ENCODE results near the gene USF3. TPM values are rescaled to one million over a fixed set of nuclear protein-coding genes. Genes with fewer than 3 reads are reported as not detected.

The USF3 gene
- total RNA-seq, 2 donors from 2014 or later = 22.2 to 25.3 TPM

- H3K27me3 ChIP-seq (replicated peaks; ENCODE audit: insufficient read depth) = no peaks in the 10 kb centered on the region
- H3K27ac ChIP-seq = no peak overlapping the region
- no peaks in the 10 kb centered on the region for H3K9me3 ChIP-seq
- H3K36me3 ChIP-seq = no peaks in the 10 kb centered on the region
- no peak for DNase-seq (ENCODE audit: low spot score)
- no peak overlapping the region for H3K4me3 ChIP-seq
- TF ChIP-seq CTCF (IDR thresholded peaks at IDR 0.05) = no peak
- WGBS = 100% methylated on average over 2 of the region's 2 CpGs
- intact Hi-C loops (cut with DNase I) = no loop called here
- H3K4me1 ChIP-seq (replicated peaks) = no peaks in the 10 kb centered on the region
Measured at GRCh38 chr3:113728661-113729060, 32.2 kb upstream of the USF3 start.

GRCh38 chr3:113721636-113722035 lies 25.2 kb upstream of the USF3 start:
- H3K4me3 ChIP-seq = no peak overlapping the region
- intact Hi-C loops (cut with DNase I) = no loop called here
- H3K9me3 ChIP-seq = no peaks in the 10 kb centered on the region
- WGBS = 80% methylated on average over 3 of the region's 3 CpGs
- H3K27ac ChIP-seq = no peak overlapping the region
- no peaks in the 10 kb centered on the region for H3K4me1 ChIP-seq (replicated peaks)
- TF ChIP-seq POLR2A (IDR thresholded peaks at IDR 0.05) (no peak), POLR2AphosphoS5 (IDR thresholded peaks at IDR 0.05) (no peak), CTCF (IDR thresholded peaks at IDR 0.05) (no peak)
- no peak for DNase-seq (ENCODE audit: low spot score)
- H3K27me3 ChIP-seq (replicated peaks; ENCODE audit: insufficient read depth) = no peaks in the 10 kb centered on the region
- H3K36me3 ChIP-seq = no peaks in the 10 kb centered on the region

- 63% methylated on average over 2 of the region's 2 CpGs for WGBS
- no peaks in the 10 kb centered on the region for H3K9me3 ChIP-seq
- no peak overlapping the region for H3K4me3 ChIP-seq
- TF ChIP-seq CTCF (IDR thresholded peaks at IDR 0.05) (no peak), POLR2A (IDR thresholded peaks at IDR 0.05) (no peak), POLR2AphosphoS5 (IDR thresholded peaks at IDR 0.05) (no peak)
- intact Hi-C loops (cut with DNase I) = no loop called here
- H3K27ac ChIP-seq = no peak overlapping the region
- H3K27me3 ChIP-seq (replicated peaks; ENCODE audit: insufficient read depth) = no peaks in the 10 kb centered on the region
- no peaks in the 10 kb centered on the region for H3K36me3 ChIP-seq
- H3K4me1 ChIP-seq (replicated peaks) = no peaks in the 10 kb centered on the region
- no peak for DNase-seq (ENCODE audit: low spot score)
Measured at GRCh38 chr3:113719758-113720157, 23.3 kb upstream of the USF3 start.

- Histone ChIP-seq H3K36me3 (no peaks in the 10 kb centered on the region), H3K27ac (no peak overlapping the region), H3K9me3 (no peaks in the 10 kb centered on the region), H3K4me1 (replicated peaks) (no peaks in the 10 kb centered on the region), H3K27me3 (replicated peaks; ENCODE audit: insufficient read depth) (no peaks in the 10 kb centered on the region), H3K4me3 (no peak overlapping the region)
- no peak for TF ChIP-seq POLR2AphosphoS5 (IDR thresholded peaks at IDR 0.05)
- 86% methylated on average over 1 of the region's 1 CpG for WGBS
- no peak for DNase-seq (ENCODE audit: low spot score)
- intact Hi-C loops (cut with DNase I) = no loop called here
Measured at GRCh38 chr3:113719294-113719693, 22.9 kb upstream of the USF3 start.

GRCh38 chr3:113717818-113718217 lies 21.4 kb upstream of the USF3 start:
- Histone ChIP-seq H3K4me3 (no peak overlapping the region), H3K4me1 (replicated peaks) (no peaks in the 10 kb centered on the region), H3K36me3 (no peaks in the 10 kb centered on the region), H3K27me3 (replicated peaks; ENCODE audit: insufficient read depth) (no peaks in the 10 kb centered on the region), H3K27ac (no peak overlapping the region), H3K9me3 (no peaks in the 10 kb centered on the region)
- 92% methylated on average over 3 of the region's 3 CpGs for WGBS
- intact Hi-C loops (cut with DNase I) = no loop called here
- no peak for DNase-seq (ENCODE audit: low spot score)
- TF ChIP-seq CTCF (IDR thresholded peaks at IDR 0.05) = no peak
- TF ChIP-seq POLR2A (IDR thresholded peaks at IDR 0.05) = no peak
- TF ChIP-seq POLR2AphosphoS5 (IDR thresholded peaks at IDR 0.05) = no peak
